GM12874 (cell line): ENCODE results near the gene TP53I11.

Experiments used
- CTCF ChIP-seq: IDR thresholded peaks from 2 replicates; pipeline ENCODE4 v1.5.1; 2011; ENCODE audit warnings: low read depth, mild to moderate bottlenecking, control low read depth, low read length, moderate library complexity; ENCODE audit not compliant: insufficient read depth

TP53I11 gene

GRCh38 chr11:44887636-44888035 lies 63.0 kb downstream of the TP53I11 start:
- no peak for TF ChIP-seq CTCF

GRCh38 chr11:44886790-44887140 lies 63.9 kb downstream of the TP53I11 start:
- no peak for TF ChIP-seq CTCF

- no peak for TF ChIP-seq CTCF
Observed at GRCh38 chr11:44885919-44886789, 64.5 kb downstream of the TP53I11 start.

- TF ChIP-seq CTCF: no peak
Observed at GRCh38 chr11:44885065-44885810, 65.4 kb downstream of the TP53I11 start.

- no peak for TF ChIP-seq CTCF
Observed at GRCh38 chr11:44884056-44884455, 66.6 kb downstream of the TP53I11 start.

GRCh38 chr11:44883277-44883676 lies 67.4 kb downstream of the TP53I11 start:
- TF ChIP-seq CTCF: no peak
